A673 (cell line): ENCODE measurements around the gene CMTM4. TPM values are rescaled to one million over a fixed set of nuclear protein-coding genes. Genes with fewer than 3 reads are reported as not detected.

Experiments
- BruUV-seq: library from RNA; stranded (reverse); fragments of 400-500 nt; replicated peaks from 2 replicates; lab custom pipeline; 2021; lab: Mats Ljungman, UMichigan
- CTCF ChIA-PET: fragments of 300-600 bp; sonication (Branson Sonifier 250); formaldehyde crosslinking; loops from one replicate; lab custom pipeline; 2022; ENCODE audit warnings: antibody characterized with exemption; lab: Charles Lee
- POLR2A ChIA-PET: fragments of 300-600 bp; sonication (Branson Sonifier 250); formaldehyde crosslinking; loops from one replicate; lab custom pipeline; 2022; ENCODE audit warnings: antibody characterized with exemption; ENCODE audit not compliant: low non-redundant PET; lab: Charles Lee
- DNase-seq: peaks from one replicate; pipeline ENCODE4 v3.0.0-alpha.2; 2015; ENCODE audit warnings: low spot score
- H3K27ac ChIP-seq: fragments of 200-600 bp; sonication (generic); 2 replicates; pipeline ENCODE4 v1.5.1; 2016; ENCODE audit warnings: mixed run types, low read depth, mild to moderate bottlenecking, mixed read lengths, antibody characterized with exemption, low read length; ENCODE audit not compliant: poor library complexity, severe bottlenecking
- H3K27me3 ChIP-seq: fragments of 200-600 bp; sonication (generic); replicated peaks from 2 replicates; pipeline ENCODE4 v1.6.1; 2017; ENCODE audit warnings: mixed run types, low read depth, mild to moderate bottlenecking, mixed read lengths, antibody characterized with exemption, low read length; ENCODE audit not compliant: insufficient read depth, poor library complexity
- H3K36me3 ChIP-seq: fragments of 200-600 bp; sonication (generic); 2 replicates; pipeline ENCODE4 v1.6.1; 2016; ENCODE audit warnings: mixed run types, mild to moderate bottlenecking, mixed read lengths, antibody characterized with exemption, low read length; ENCODE audit not compliant: insufficient read depth, poor library complexity, severe bottlenecking
- H3K4me1 ChIP-seq: fragments of 200-600 bp; sonication (generic); 2 replicates; pipeline ENCODE4 v1.6.1; 2017; ENCODE audit warnings: mixed run types, mild to moderate bottlenecking, mixed read lengths, antibody characterized with exemption, low read length; ENCODE audit not compliant: insufficient read depth, poor library complexity, severe bottlenecking
- H3K4me3 ChIP-seq: fragments of 200-600 bp; sonication (generic); 2 replicates; pipeline ENCODE4 v1.5.1; 2016; ENCODE audit warnings: low read depth, mixed run types, mild to moderate bottlenecking, mixed read lengths, low read length; ENCODE audit not compliant: poor library complexity, severe bottlenecking
- H3K9me3 ChIP-seq: fragments of 200-600 bp; sonication (generic); 2 replicates; pipeline ENCODE4 v1.6.1; 2016; ENCODE audit warnings: mixed run types, low read depth, mild to moderate bottlenecking, mixed read lengths, antibody characterized with exemption, low read length; ENCODE audit not compliant: poor library complexity, severe bottlenecking
- CTCF ChIP-seq: fragments of 300-800, 200-600 bp; sonication (generic); conservative IDR thresholded peaks from 2 replicates; pipeline ENCODE4 v1.5.1; 2017; ENCODE audit warnings: low read depth, mild to moderate bottlenecking, antibody characterized with exemption, low read length, moderate library complexity, mixed read lengths
- EZH2 ChIP-seq: fragments of 200-600 bp; sonication (generic); IDR thresholded peaks from 2 replicates; pipeline ENCODE4 v1.6.1; 2017; ENCODE audit warnings: borderline replicate concordance, low read depth, mild to moderate bottlenecking, mixed read lengths, antibody characterized with exemption, low read length; ENCODE audit not compliant: poor library complexity, severe bottlenecking
- intact Hi-C: fragments of 100-400 bp; cut with micrococcal nuclease; formaldehyde crosslinking; loops from one replicate; pipeline ENCODE4 v1.10.0; 2022; ENCODE audit not compliant: unreplicated experiment
- total RNA-seq: library from RNA; stranded (reverse); gene quantifications from 2 replicates; pipeline ENCODE4 v1.2.3, GENCODE V29; 2021

Gene CMTM4
- total RNA-seq, 1 experiment from 2014 or later = 30.3 TPM

- DNase-seq = no peak
- TF ChIP-seq EZH2 (no peak), CTCF (no peak)
- Histone ChIP-seq H3K9me3 (no peaks in the 10 kb centered on the region), H3K36me3 (peaks cover 18% of the 10 kb centered on the region), H3K4me1 (no peaks in the 10 kb centered on the region), H3K27ac (no peak overlapping the region), H3K27me3 (no peaks in the 10 kb centered on the region), H3K4me3 (no peak overlapping the region)
- ChIA-PET CTCF (no interaction called here), POLR2A (no interaction called here)
- intact Hi-C loops = no loop called here
- BruUV-seq = no TSS peak
Observed at GRCh38 chr16:66719246-66719645, 22.7 kb upstream of the CMTM4 start.

GRCh38 chr16:66717776-66718175, 21.2 kb upstream of the CMTM4 start:
- POLR2A ChIA-PET = no interaction called here
- no TSS peak for BruUV-seq
- no peak for TF ChIP-seq CTCF
- TF ChIP-seq EZH2 = no peak
- H3K4me3 ChIP-seq = no peak overlapping the region
- H3K9me3 ChIP-seq = no peaks in the 10 kb centered on the region
- DNase-seq = no peak
- H3K4me1 ChIP-seq = no peaks in the 10 kb centered on the region
- no peak overlapping the region for H3K27ac ChIP-seq
- CTCF ChIA-PET = no interaction called here
- intact Hi-C loops = no loop called here
- H3K36me3 ChIP-seq = peaks cover 4% of the 10 kb centered on the region
- no peaks in the 10 kb centered on the region for H3K27me3 ChIP-seq

DNA sequence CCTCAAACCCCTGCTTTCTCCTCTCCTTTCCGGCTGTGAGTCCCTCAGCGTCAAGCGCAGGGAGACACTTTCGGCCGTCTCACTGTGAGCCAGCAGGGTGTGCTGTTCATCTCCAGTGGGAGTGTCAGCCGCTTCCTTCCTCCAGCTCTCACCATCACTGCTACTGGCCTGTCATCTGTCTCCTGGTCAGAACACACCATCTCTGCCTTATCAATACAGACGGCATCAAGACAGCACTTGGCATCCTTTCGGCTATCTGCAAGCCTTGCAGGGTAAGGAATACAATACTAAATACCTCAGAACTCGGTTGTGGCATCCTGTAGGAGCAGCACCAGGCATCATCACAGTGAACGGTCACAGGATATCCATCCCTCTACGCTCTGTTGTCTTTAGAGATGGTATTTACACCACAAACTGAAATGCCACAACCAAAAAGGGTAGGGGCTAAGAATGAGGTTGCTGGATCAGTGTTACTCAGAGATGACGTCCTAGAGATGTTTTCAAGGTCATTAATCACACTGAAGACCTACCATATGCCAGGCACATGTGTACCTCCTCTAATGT, 20.7 kb upstream of the CMTM4 start:
- no peaks in the 10 kb centered on the region for H3K27me3 ChIP-seq
- ChIA-PET CTCF (no interaction called here), POLR2A (no interaction called here)
- no peak for TF ChIP-seq EZH2
- peak; percentile 69 for TF ChIP-seq CTCF
- BruUV-seq = no TSS peak
- H3K4me3 ChIP-seq = no peak overlapping the region
- no peaks in the 10 kb centered on the region for H3K9me3 ChIP-seq
- intact Hi-C loops = no loop called here
- no peak overlapping the region for H3K27ac ChIP-seq
- no peaks in the 10 kb centered on the region for H3K36me3 ChIP-seq
- DNase-seq = peak; percentile 64
- no peaks in the 10 kb centered on the region for H3K4me1 ChIP-seq
